ENCODE results near the gene SLC9A2.
A peak's percentile ranks its signal among the peaks of the same experiment; 100 is the strongest.

SLC9A2 gene

DNA sequence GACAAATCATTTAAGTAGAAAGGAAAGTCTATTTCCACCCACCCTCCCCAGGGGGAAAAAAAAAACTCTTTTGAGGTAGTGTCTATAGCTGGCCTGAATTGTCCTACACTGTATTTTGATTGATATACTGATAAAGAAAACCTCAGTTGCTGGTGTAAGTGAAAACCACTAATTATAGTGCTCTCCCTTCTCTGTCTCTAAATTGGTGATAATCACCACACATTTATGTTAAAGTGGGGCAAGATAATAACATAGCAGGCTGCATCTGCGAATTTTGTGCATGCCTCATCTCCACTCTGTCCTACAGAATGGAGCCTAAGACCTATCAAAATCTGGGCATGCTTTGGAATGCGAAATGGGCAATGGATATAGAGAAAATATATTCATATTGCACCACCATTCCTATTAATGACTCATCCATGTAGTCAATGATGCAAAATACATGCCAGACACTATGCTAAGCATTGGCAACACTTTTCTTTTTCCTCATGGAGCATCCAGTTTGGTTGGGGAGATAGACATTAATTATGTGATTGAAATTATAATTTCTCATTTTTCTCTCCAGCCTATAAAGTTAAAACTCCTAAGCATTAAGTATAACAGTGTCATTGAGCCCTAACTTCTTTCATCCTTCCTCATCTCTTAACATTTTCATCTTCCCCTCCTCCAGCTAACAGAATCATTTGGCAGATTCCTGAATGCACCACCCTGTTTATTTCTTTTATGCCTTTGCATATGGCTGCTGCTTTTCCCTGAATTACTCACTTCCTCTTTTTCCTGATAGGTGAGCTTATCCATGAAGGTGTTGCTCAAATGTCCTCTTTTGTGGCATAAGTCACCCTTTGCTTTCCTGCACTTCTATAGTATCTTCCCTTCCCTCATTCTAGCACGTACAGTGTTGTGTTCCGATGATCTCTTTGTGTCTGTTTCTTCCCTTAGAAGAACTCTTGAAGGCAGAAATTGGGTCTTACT lies 58.2 kb downstream of the SLC9A2 start:
- DNase-seq, result no peak

DNA sequence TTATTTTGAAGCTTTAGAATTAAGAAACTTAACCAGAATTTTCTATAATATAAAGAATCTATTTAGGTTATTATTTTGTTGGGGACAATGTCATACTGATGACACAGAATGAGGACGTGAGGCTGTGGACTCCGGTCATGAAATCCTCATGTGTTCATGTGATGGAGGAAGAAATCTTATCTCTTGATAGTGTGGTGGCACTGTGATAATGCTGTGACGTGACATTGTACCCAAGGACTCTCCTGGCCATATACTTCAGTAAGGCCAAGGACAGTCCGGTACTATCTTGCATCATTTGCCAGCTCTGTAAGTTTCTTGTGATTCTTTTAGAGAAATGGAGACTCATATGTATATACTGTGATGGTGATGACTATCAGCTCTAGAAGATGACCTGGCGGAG lies 59.1 kb downstream of the SLC9A2 start:
- no peak for DNase-seq

- DNase-seq, result no peak
Observed at GRCh38 chr2:102686479-102687439, 67.4 kb downstream of the SLC9A2 start.

DNA sequence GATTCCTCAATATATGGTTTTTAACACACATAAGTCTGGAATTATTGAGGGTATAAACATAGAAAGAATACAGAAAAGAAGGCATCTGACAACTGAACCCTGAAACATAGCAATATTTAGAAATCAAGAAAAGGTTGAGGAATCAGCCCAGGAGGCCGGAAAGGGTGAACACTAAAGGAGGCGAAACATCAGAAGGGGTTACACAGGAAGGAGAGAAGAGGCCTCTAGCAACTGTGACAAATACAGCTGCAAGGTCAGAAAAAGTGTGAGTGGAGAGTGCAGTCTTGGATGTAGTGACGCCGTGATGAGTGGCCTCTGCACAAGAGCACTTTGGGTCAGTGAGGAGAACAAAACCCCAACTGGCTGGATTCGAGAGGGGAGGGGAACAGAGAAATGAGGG lies 70.7 kb downstream of the SLC9A2 start:
- no peak for DNase-seq

GRCh38 chr2:102696463-102696862 lies 77.1 kb downstream of the SLC9A2 start:
- no peak for DNase-seq

DNA sequence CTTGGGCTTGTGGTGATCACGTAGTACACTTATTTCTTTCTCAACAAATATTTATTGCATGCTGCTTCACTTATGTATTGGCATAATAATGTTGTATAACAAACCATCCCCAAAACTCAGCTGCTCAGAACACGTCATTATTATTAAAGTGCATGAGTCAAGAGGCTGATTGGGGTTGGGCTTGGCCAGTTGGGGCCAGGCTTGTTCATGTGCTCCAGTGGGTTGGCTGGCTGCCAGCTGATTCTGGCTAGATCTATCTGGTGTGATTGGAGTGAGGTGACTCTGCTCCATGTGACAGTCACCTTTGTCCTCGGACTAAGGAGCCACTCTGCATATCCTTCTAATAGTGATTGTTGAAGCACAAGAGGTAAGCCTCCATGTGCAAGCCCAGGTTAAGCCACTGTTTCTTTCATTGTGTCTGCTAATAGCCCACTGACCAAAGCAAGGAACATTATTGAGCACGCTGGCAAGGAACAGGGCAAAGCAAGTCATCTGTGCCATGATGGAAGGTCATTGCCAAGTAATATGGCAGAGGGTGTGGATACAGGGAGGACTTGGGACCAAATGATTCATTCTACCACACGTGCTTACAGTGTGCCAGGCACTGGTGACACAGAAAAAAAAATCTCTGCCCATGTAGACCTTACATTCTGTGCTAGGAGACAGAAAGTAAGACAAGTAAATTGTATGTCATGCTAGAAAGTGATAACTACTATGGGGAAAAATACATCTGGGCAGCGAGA lies 79.2 kb downstream of the SLC9A2 start:
- no peak for DNase-seq

DNA sequence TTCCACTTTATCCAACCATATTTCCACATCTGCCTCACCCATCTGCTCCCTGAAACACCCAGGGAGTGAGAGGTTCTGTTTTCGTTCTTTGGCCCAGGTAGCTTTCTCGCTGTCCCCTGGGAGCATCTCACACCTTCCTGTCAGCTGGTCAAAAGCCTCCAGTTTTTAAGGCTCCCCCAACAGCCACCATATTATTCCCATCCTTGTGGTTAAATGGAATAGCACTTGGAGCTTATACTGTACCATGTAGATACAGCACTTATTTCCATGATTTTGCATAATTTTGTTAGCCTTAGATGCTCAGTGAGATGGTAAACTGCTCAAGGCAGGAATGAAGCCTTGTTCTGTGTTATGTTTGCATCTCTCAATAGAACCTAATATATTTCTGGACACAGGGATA lies 84.0 kb downstream of the SLC9A2 start:
- no peak for DNase-seq

DNA sequence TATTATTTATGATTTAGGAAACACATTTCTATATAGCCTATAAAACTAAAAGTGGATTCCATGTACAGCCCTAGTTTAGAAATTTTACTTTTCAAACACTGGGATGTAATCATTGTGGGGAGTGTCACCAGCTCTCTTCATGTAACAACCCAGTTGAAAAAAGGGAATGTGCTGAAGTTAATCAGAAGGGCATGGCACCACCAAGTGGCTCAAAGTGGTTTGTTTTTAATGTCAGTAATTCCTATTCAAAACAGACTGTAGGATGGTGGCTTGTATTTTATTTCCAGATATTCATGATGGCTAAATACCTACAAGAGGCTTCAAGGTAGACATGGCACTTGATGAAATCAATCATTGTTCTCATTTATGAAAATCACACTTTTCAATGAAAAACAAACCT lies 84.4 kb downstream of the SLC9A2 start:
- peak in 1 of 2 experiments; percentile 48 for DNase-seq

DNA sequence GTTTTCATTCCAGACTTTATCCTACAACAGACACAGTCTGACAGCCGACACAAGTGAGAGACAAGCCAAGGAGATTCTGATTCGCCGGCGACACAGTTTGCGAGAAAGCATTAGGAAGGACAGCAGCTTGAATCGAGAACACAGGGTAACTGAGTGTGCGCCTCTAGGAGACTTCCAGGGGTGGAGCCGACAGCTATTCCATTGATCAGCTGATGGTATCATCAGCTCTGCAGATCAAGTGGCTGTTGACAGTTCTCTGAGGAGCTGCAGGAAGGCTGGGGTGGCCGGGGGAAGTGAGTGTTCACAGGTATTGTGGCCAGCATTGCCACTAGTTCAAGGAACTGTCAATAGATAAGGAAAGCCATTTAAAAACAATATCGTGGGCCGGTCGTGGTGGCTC lies 85.2 kb downstream of the SLC9A2 start:
- no peak for DNase-seq

DNA sequence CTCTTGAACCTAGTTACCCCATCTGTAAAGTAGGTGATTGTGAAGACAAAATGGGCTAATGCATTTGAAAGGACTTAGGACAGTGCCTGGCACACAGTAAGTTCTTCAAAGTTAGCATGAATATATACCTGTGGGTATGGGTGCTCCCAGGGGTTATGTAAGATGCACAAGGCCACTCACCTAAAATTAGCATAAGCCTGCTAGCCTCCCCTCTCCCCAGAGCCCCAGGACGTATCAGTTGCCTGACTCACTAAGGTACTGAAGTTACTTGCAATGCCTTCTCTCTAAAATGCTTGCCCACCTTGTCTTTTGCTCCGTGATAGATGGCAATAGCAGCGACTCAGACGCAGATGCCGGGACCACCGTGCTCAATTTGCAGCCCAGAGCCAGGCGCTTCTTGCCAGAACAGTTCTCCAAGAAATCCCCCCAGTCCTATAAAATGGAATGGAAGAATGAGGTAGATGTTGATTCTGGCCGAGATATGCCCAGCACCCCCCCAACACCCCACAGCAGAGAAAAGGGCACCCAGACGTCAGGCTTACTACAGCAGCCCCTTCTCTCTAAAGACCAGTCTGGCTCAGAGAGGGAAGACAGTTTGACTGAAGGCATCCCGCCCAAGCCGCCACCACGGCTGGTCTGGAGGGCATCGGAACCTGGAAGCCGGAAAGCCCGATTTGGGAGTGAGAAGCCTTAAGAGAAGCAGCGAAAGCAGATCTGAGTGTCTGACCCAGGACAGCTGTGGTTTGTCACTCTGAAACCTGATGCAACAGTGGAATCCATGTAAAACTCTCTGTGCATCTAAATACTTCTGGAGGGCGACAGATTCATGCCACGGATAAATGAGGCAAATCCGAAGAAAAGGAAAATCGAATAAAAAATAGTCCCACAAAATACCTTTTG lies 88.7 kb downstream of the SLC9A2 start:
- DNase-seq, result no peak

DNA sequence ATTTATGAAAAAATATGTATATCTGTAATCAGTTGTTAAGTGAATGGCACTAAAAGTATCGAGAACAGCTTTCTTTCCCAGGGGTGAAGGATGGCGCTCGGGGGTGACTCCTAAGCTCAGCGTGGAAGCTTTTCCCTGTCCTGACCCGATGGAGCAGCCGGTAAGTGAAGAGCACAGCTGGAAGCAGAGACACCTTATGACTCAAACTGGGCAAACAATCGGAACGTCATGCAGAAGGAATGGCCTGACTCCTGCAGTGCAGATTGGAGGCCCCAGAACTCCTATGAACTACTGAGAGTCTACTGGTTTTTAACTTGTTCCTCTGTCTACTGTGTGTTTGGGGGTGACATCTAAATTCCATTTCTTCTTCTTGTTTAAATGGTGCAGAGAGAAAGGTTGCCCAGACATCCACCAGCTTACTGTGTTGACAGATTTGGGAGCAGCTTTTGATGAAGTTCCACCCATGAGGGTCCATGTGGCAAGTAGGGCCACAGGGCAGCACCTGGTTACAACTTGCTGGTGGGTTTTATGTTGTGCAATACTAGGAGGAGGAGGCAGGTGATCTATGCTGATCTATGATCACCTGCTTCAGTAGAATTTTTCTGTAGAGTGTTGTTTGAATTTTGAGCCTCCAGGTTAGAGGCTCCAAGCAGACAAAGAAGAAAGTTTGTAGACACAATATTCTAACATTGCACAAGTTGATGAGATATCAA lies 89.7 kb downstream of the SLC9A2 start:
- no peak for DNase-seq

DNA sequence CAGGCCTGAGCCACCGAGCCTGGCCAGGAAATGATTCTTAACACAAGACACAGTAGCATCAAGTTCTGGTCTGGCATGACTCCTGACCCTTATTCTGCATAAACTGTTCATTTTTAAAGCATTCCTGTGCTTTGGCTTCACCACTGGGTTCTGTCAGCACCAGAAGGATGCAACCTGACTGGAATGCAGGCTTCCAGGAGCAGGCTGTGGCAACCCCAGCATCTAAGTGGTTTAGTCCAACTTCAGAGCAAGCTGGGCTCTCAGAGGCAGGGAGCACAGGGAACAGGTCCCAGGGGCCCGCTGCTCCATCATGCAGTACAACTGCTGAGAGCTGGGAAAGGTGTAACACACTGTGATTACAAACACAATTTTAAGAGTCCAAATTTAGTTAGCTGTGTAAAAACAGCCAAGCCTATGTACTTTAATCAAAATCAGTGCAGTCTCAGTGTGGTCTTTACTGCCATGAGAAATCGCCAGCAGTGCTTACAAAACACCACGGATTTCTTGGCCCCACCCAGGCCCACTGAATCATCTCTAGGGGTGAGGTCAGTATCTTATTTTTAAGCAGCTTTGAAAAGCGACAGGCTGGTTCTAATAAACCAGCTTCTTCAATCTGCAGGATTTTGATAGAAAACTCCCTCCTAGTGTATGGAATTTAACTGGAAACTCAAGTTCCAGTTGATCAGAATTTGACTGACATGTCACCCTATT lies 98.1 kb downstream of the SLC9A2 start:
- no peak for DNase-seq

DNA sequence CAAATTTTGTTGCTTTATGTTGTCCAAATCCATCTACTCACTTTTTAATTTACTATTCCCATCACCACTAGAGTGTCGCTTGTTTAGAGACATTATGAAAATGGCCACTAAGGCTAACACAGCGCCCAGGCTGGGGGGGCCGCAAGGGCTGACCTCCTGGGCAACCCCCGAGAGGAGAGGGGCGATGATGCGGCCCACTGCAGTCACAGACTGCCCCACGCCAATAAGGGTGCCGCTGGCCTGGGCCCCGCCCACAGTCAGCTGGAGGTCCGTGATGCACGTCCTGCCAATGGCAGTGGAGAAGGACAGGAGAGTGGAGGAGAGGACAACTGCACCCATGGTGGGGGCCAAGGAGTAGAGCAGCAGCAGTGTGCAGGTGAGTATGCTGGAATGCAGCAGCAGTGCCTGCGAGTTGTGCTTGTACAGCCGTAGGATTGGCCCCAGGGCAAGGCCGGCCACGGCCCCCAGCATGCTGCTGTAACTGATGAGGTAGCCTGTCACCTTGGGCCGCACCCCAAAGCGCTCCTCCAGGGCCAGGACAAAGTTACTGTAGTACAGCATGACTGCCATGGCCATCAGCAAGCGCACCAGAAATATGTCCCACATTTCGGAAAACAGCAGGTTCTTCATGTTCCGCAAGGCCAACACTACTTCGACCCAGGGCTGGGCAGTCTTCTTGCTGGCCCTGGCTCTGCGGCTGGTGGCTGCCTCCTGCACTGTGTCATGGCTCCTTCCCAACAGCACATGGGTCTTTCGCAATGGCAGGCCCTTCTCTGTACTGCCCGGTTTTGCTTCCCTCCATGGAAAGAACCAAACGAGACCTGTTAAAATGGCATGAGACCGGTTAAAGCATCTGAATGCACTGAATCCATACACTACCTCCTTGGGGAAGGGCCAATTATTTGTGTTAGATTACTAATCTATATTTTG lies 99.3 kb downstream of the SLC9A2 start:
- DNase-seq, result no peak

DNA sequence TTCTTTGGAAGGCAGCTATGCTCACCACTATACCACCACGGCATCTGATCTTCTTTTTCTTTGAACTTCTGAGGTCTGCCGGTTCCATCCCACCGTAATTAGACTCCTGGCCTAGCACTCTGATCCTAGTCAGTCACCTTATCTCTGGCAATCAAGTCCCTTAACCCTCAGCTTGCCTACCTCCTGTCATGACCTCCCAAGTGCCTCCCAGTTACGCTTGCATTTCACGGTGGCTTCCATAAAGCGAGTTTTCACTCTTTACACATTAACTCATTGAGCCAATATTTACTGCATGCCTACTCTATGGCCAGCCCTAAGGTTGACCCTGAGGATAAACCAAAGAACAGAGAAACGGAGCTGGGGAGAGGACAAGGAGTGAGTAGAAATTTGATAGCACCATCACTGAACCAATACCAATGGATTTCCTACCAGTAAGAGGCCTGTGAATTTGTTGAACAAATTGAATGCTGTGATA lies 104.7 kb downstream of the SLC9A2 start:
- no peak for DNase-seq

- DNase-seq, result no peak
Observed at GRCh38 chr2:102724553-102724952, 105.2 kb downstream of the SLC9A2 start.

DNA sequence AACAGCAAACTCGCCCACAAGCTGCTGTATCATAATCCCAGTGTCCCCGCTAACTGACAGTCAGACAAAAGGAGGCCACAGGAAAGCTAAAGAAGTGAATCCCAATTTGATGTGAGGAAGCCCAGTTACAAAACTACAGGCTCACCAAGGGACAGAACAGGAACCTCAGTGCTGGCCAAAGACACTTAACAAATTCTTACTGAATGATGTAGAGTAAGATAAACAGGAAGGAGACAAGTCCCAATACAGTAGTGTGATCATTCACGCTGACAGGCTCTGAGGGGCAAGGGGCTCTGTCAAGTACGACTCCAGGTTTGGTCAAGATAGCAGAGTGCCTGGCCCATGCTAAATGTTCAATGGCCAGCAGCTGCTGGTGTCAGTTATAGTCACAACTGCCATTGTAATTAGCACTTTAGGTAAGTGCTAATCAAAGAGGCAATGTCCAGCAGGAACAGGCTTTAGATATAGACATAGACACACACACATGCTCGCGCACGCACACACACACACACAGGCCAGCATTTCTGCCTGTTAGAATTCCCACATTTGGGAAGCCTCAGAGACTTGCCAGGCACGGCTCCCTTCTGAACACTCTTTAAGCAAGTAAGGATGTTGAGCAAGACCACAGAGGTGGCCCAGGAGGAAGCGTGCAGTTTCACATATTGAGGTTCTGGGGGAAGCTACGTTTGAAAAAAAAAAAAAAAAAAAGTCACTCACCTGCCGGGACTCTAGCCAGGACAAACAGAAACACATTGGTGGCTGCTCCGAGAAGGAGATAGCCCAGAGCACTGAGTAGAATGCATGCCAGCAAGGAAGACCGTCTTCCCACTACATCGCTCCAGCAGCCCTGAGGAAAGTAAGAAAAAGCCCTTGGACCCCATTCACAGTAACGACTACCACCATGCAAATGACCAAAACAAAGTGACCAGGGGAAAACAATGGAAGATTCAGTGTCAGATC lies 107.1 kb downstream of the SLC9A2 start:
- no peak for DNase-seq

DNA sequence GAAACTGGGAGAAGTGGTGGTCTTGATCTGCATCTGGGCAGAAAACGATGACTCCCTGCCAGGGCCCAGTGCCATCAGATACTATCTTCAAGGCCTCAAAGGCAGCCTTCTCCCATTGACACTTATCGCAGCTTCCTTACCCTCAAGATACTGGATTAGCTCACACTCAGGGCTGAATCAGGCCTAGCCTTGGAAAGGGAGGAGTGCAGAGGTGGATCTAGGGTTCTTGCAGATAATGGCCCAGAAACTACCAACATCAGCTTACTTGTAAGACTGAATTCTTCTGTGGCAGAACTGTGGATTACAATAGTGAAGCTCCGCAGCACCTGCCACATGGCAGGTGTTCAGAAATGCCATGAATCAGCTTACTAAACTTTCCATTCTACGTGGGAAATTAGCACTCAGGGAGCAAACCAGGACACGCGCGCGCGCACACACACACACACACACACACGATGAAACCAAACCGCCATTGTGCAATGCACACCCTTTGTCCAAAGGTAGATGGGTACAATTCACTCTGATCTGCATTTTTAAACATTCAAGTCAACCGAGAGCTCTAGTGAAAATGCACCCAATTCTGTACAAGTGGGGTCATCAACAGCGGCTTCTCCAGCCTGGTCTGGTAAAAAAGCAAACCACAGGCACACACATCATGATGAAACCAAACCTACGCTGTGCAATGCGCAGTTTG lies 116.2 kb downstream of the SLC9A2 start:
- no peak for DNase-seq

GRCh38 chr2:102736110-102736409 lies 116.7 kb downstream of the SLC9A2 start:
- DNase-seq, result no peak

Measured in SW 1271 (cell line).